Measurements from ENCODE around the gene TC2N.

The TC2N gene

DNA sequence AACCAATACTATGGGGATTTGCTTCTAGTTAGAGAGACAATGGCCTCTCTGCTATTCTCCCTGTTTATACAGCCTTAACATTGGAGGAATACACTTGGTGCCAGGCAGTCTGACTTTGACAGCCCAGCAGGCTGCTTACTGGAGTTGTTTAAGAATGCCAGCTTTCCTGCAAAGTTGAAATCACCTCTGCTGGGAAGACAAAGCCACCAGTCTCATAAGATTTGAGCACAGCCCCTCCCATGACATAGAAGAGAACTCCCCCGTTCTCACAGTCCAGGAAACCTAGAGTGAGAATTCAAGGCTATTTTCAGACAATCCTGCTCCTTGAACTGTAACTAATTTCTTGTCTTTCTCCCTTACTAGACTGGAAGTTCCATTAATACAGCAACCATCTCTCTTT lies 114.4 kb downstream of the TC2N start:
- H3K4me3 ChIP-seq (ENCODE audit: low read length): no peak overlapping the region
- no peak for TF ChIP-seq CTCF (IDR thresholded peaks at IDR 0.05; ENCODE audit: insufficient read depth, low read depth, low read length, missing control alignments)
- DNase-seq (ENCODE audit: low read depth): no peak

DNA sequence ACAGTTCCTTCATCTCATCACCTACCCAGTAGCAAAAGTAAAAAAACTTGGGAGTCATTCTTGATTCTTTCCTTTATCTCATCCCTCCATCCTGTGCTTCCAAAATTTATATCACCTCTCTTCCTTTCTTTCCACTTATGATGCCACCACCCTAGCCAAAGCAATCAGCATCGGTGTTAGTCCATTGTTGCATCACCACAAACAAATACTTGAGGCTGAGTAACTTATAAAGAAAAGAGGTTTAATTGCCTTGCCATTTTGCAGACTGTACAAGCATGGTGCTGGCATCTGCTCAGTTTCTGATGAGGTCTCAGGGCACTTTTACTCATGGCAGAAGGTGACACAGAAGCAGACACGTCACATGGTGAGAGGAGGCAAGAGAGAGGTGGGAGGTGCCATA lies 115.6 kb downstream of the TC2N start:
- TF ChIP-seq CTCF (IDR thresholded peaks at IDR 0.05; ENCODE audit: insufficient read depth, low read depth, low read length, missing control alignments): no peak
- peak; percentile 11 for DNase-seq (ENCODE audit: low read depth)
- H3K4me3 ChIP-seq (ENCODE audit: low read length): no peak overlapping the region

DNA sequence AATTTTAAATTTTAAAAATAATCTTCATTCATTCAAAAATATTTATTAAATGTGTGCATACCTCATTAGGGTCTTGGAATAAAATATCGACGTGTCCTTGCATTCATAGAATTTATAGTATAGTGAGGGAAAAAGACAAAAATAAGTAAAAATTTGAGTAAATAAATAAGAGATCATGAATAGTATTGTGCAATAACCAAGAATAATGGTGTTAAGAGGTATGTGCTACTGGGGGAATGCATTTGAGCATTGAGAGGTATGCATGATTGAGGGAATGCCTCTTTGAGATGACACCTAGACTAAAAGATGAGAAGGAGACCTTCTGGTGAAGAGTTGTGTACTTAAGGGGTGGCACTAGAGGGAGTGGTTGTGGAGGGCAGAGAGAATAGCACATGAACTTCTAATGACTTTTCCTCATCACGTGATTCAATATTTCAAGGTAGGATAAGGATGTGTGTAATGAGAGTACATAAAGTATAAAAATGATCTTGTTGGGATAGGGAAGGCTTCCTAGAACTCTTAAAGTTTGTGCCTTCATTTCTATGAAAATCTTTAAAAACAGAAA lies 116.6 kb downstream of the TC2N start:
- DNase-seq (ENCODE audit: low read depth): no peak
- H3K4me3 ChIP-seq (ENCODE audit: low read length): no peak overlapping the region
- TF ChIP-seq CTCF (IDR thresholded peaks at IDR 0.05; ENCODE audit: insufficient read depth, low read depth, low read length, missing control alignments): no peak

GRCh38 chr14:91749868-91750267 lies 117.5 kb downstream of the TC2N start:
- no peak for TF ChIP-seq CTCF (IDR thresholded peaks at IDR 0.05; ENCODE audit: insufficient read depth, low read depth, low read length, missing control alignments)
- DNase-seq (ENCODE audit: low read depth): no peak
- H3K4me3 ChIP-seq (ENCODE audit: low read length): no peak overlapping the region

- TF ChIP-seq CTCF (IDR thresholded peaks at IDR 0.05; ENCODE audit: insufficient read depth, low read depth, low read length, missing control alignments): no peak
- DNase-seq (ENCODE audit: low read depth): no peak
- H3K4me3 ChIP-seq (ENCODE audit: low read length): no peak overlapping the region
These were observed 119.3 kb downstream of the TC2N start for GRCh38 chr14:91748049-91748448.

GRCh38 chr14:91745344-91745743 lies 122.0 kb downstream of the TC2N start:
- no peak for TF ChIP-seq CTCF (IDR thresholded peaks at IDR 0.05; ENCODE audit: insufficient read depth, low read depth, low read length, missing control alignments)
- H3K4me3 ChIP-seq (ENCODE audit: low read length): no peak overlapping the region
- peak; percentile 37 for DNase-seq (ENCODE audit: low read depth)

- no peak overlapping the region for H3K4me3 ChIP-seq (ENCODE audit: low read length)
- TF ChIP-seq CTCF (IDR thresholded peaks at IDR 0.05; ENCODE audit: insufficient read depth, low read depth, low read length, missing control alignments): no peak
- peak; percentile 84 for DNase-seq (ENCODE audit: low read depth)
These were observed 123.3 kb downstream of the TC2N start for GRCh38 chr14:91744068-91744480.

All from epithelial cell of esophagus (primary cell).